Upper lobe of left lung (tissue), 6 donors: ENCODE data around the gene KCNJ14. TPM values are rescaled to one million over a fixed set of nuclear protein-coding genes. Genes with fewer than 3 reads are reported as not detected.

ENCODE experiments used
- ATAC-seq, 2 donors: fragments of 200-7000 bp; cut with Tn5 transposase; one replicate each; pipeline ENCODE4 v1.9.1; 2022; ENCODE audit warnings: mild to moderate bottlenecking in 2 of 2, moderate library complexity in 2 of 2; ENCODE audit not compliant: low FRiP score in 2 of 2
- DNase-seq, 2 donors: peaks; one replicate each; pipeline ENCODE4 v3.0.0-alpha.2; 2019 to 2020
- H3K27ac ChIP-seq, 4 donors: fragments of 200-600 bp; sonication (generic); one replicate each; pipeline ENCODE4 v1.5.1; 2016 to 2019
- H3K27me3 ChIP-seq, 4 donors: fragments of 200-600 bp; sonication (generic); one replicate each; pipeline ENCODE4 v1.5.1; 2017 to 2019
- H3K36me3 ChIP-seq, 4 donors: fragments of 200-600 bp; sonication (generic); one replicate each; pipeline ENCODE4 v1.5.1; 2016 to 2019
- H3K4me1 ChIP-seq, 4 donors: fragments of 200-600 bp; sonication (generic); one replicate each; pipeline ENCODE4 v1.5.1; 2018 to 2019
- H3K4me3 ChIP-seq, 4 donors: fragments of 200-600 bp; sonication (generic); one replicate each; pipeline ENCODE4 v1.5.1; 2017 to 2019; ENCODE audit warnings: mild to moderate bottlenecking in 2 of 4, moderate library complexity in 1 of 4
- H3K9me3 ChIP-seq, 4 donors: fragments of 200-600 bp; sonication (generic); one replicate each; pipeline ENCODE4 v1.5.1; 2018 to 2019
- CTCF ChIP-seq, 6 experiments: fragments of 450-650 bp in 4 of 6; fragments of 200-600 bp in 2 of 6; sonication (generic) in 2 of 6; IDR thresholded peaks; one replicate each; pipeline ENCODE4 v1.5.1; 2016 to 2019; ENCODE audit warnings: antibody characterized with exemption in 6 of 6
- EP300 ChIP-seq, 4 donors: sonication (generic); formaldehyde crosslinking; IDR thresholded peaks; one replicate each; pipeline ENCODE4 v1.5.1; 2017; ENCODE audit warnings: antibody characterized with exemption in 4 of 4, control low read depth in 2 of 4
- POLR2A ChIP-seq, 4 donors: fragments of 450-650 bp; IDR thresholded peaks; one replicate each; pipeline ENCODE4 v1.5.1; 2016 to 2017; ENCODE audit warnings: antibody characterized with exemption in 4 of 4, mild to moderate bottlenecking in 2 of 4
- POLR2AphosphoS5 ChIP-seq, 2 donors: sonication (generic); formaldehyde crosslinking; IDR thresholded peaks; one replicate each; pipeline ENCODE4 v1.5.1; 2017; ENCODE audit warnings: antibody characterized with exemption in 2 of 2
- WGBS, 2 donors: methylation state at CpG; one replicate each; pipeline ENCODE4 v1.1.5; 2017 to 2018; 5-methylcytosine and 5-hydroxymethylcytosine counted together
- total RNA-seq, 6 donors: library from RNA; depleted of rRNA in 4 of 6; stranded (reverse); fragments of >200 nt in 4 of 6; gene quantifications; one replicate each; pipeline versions ENCODE4 v1.1.0 to v1.2.1, GENCODE V29; 2016 to 2021
- donor health status: DM: no; HTN: no; CAD: no; lungs with moderate emphysema.
- donor health status: DM: no; HTN: yes; CAD: no; lungs with severe emphysema.

The KCNJ14 gene
- total RNA-seq, 6 donors from 2014 or later, result 0.54 to 1.9 (median 0.91) TPM

DNA sequence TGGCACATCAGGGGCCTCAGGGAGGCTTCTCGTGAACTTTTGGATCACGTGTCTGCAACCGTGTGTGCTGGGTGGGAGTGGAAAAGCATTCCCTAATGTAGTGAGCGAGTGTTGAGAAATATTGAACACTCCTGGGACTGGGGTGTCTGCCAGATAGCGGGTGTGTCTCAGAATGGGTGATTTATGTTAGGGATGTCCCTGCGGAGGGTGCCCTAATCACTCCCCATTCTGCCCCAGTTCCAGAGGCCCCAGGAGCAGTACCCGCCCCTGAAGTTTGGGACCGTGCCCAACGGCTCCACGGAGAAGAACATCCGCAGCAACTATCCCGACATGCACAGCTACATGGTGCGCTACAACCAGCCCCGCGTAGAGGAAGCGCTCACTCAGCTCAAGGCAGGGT is 33.8 kb upstream of the KCNJ14 start:
- TF ChIP-seq POLR2AphosphoS5 (IDR thresholded peaks at IDR 0.05) (no peak), CTCF (IDR thresholded peaks at IDR 0.05) (no peak), EP300 (IDR thresholded peaks at IDR 0.05) (no peak), POLR2A (IDR thresholded peaks at IDR 0.05) (no peak)
- Histone ChIP-seq H3K4me3 (no peak overlapping the region), H3K36me3 (no peaks in the 10 kb centered on the region), H3K27me3 (no peaks in the 10 kb centered on the region), H3K9me3 (no peaks in the 10 kb centered on the region), H3K27ac (no peak overlapping the region), H3K4me1 (peaks cover 0 to 8% (median 0%) of the 10 kb centered on the region in 4 donors)
- DNase-seq (peak in 1 of 2 donors; percentile 23), ATAC-seq (peak in 1 of 2 donors; percentile 44)
- 66 to 72% methylated on average over 6 to 16 of the region's 16 CpGs for WGBS, 2 donors

DNA sequence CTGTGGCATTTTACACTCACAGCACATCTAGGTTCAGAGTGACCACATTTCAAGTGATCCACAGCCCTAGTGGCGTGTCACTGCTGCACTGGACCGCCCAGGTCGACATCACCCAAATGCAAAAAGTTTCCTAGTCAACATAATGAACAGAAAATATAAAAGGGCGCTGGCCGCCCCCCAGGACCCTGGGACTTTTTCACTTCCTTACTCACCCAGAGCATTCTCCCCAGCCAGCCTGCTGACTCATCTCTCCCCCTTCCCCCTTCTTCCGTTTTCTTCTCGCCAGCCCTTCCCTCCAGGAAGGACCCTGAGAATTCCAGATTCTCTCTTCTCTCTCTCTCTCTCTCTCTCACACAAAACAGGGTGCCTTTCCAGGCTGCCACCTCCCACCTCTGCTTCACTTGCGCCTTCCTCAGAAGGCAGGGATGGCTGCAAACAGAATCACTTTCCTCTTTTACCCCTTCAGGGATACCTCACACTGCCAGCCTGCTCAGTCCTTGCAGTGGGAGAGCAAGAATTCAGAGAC is 30.6 kb upstream of the KCNJ14 start:
- TF ChIP-seq CTCF (IDR thresholded peaks at IDR 0.05), result no peak
- peaks cover 0 to 8% (median 0%) of the 10 kb centered on the region in 4 donors for H3K4me1 ChIP-seq
- no peaks in the 10 kb centered on the region for H3K36me3 ChIP-seq
- ATAC-seq, result peak in 1 of 2 donors; percentile 83
- DNase-seq, result peak in 1 of 2 donors; percentile 55
- peak overlapping the region in 1 of 4 donors; percentile 27 for H3K27ac ChIP-seq
- H3K4me3 ChIP-seq, result peak overlapping the region in 1 of 4 donors; percentile 14
- no peaks in the 10 kb centered on the region for H3K27me3 ChIP-seq
- 21 to 24% methylated on average over 8 of the region's 8 CpGs for WGBS, 2 donors
- H3K9me3 ChIP-seq, result no peaks in the 10 kb centered on the region

DNA sequence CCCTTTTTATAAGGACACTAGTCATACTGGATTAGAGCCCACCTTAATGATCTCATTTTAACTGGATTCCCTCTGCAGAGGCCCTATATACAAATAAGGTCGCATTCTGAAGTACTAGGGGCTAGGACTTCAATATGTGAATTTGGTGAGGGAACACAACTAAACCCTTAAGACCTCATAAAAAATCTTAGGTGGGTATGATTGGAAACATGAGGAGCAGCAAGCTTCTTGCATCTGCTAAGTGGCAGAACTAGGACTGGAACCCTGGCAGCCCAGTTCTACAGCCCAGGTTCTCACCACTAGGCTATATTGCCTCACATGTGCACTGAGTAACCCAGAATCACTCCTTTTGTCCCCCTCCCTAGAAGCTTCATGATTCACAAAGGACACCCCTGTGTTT is 26.7 kb upstream of the KCNJ14 start:
- Histone ChIP-seq H3K4me1 (peaks cover 0 to 8% (median 0%) of the 10 kb centered on the region in 4 donors), H3K27me3 (no peaks in the 10 kb centered on the region), H3K36me3 (no peaks in the 10 kb centered on the region), H3K27ac (no peak overlapping the region), H3K9me3 (no peaks in the 10 kb centered on the region), H3K4me3 (no peak overlapping the region)
- WGBS, 2 donors, result 75 to 100% methylated on average over 1 of the region's 1 CpG
- ATAC-seq (no peak), DNase-seq (no peak)
- TF ChIP-seq CTCF (IDR thresholded peaks at IDR 0.05) (no peak), POLR2AphosphoS5 (IDR thresholded peaks at IDR 0.05) (no peak), EP300 (IDR thresholded peaks at IDR 0.05) (no peak), POLR2A (IDR thresholded peaks at IDR 0.05) (no peak)

GRCh38 chr19:48433337-48433736 is 22.0 kb upstream of the KCNJ14 start:
- DNase-seq (no peak), ATAC-seq (no peak)
- Histone ChIP-seq H3K4me1 (no peaks in the 10 kb centered on the region), H3K9me3 (no peaks in the 10 kb centered on the region), H3K27ac (no peak overlapping the region), H3K27me3 (no peaks in the 10 kb centered on the region), H3K4me3 (no peak overlapping the region), H3K36me3 (no peaks in the 10 kb centered on the region)
- 59 to 62% methylated on average over 8 of the region's 8 CpGs for WGBS, 2 donors
- TF ChIP-seq CTCF (IDR thresholded peaks at IDR 0.05), result no peak
- no peak for TF ChIP-seq EP300 (IDR thresholded peaks at IDR 0.05)
- no peak for TF ChIP-seq POLR2AphosphoS5 (IDR thresholded peaks at IDR 0.05)
- no peak for TF ChIP-seq POLR2A (IDR thresholded peaks at IDR 0.05)

DNA sequence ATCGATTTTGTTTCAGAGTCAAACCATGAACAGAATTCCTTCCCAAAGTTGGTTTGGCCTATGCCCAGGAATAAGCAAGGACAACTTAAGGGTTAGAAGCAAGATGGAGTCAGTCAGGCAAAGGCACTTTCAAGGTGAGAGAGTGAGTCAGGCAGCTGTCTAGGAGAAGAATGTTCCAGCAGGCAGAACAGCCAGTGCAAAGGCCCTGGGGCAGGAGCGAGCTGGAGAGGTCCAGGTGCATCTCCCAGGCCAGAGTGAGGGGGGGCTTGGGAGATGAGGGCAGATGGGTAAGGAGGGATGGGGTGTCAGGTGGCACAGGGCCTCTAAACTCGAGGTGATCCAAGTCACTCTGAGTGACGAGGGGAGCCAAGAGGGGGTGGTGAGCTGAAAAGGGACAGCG is 18.8 kb upstream of the KCNJ14 start:
- ATAC-seq (no peak), DNase-seq (no peak)
- TF ChIP-seq CTCF (IDR thresholded peaks at IDR 0.05) (no peak), POLR2A (IDR thresholded peaks at IDR 0.05) (no peak), EP300 (IDR thresholded peaks at IDR 0.05) (no peak), POLR2AphosphoS5 (IDR thresholded peaks at IDR 0.05) (no peak)
- H3K9me3 ChIP-seq, result no peaks in the 10 kb centered on the region
- WGBS, 2 donors, result 82 to 85% methylated on average over 5 of the region's 5 CpGs
- H3K4me3 ChIP-seq, result no peak overlapping the region
- H3K36me3 ChIP-seq, result no peaks in the 10 kb centered on the region
- H3K27ac ChIP-seq, result no peak overlapping the region
- no peaks in the 10 kb centered on the region for H3K4me1 ChIP-seq
- H3K27me3 ChIP-seq, result peaks cover 0 to under 1% (median 0%) of the 10 kb centered on the region in 4 donors
